GM12874 (cell line): ENCODE results near the gene PRKAR2B.

ENCODE experiments used
- CTCF ChIP-seq: IDR thresholded peaks from 2 replicates; pipeline ENCODE4 v1.5.1; 2011; ENCODE audit warnings: low read depth, mild to moderate bottlenecking, control low read depth, low read length, moderate library complexity; ENCODE audit not compliant: insufficient read depth

The PRKAR2B gene

GRCh38 chr7:107056728-107057473 lies 12.4 kb downstream of the PRKAR2B start:
- TF ChIP-seq CTCF = no peak

GRCh38 chr7:107057474-107057833 lies 12.9 kb downstream of the PRKAR2B start:
- no peak for TF ChIP-seq CTCF

- no peak for TF ChIP-seq CTCF
Observed at GRCh38 chr7:107059468-107059867, 15.0 kb downstream of the PRKAR2B start.

- TF ChIP-seq CTCF = no peak
Observed at GRCh38 chr7:107063245-107064120, 19.0 kb downstream of the PRKAR2B start.

- no peak for TF ChIP-seq CTCF
Observed at GRCh38 chr7:107064255-107064654, 19.8 kb downstream of the PRKAR2B start.

- no peak for TF ChIP-seq CTCF
Observed at GRCh38 chr7:107065929-107066247, 21.4 kb downstream of the PRKAR2B start.

GRCh38 chr7:107068156-107068555 lies 23.7 kb downstream of the PRKAR2B start:
- TF ChIP-seq CTCF = no peak
